GM10248 (cell line): ENCODE results near the gene LRRC4C.

Source experiments
- CTCF ChIA-PET: fragments of 300-600 bp; sonication (Branson Sonifier 250); formaldehyde crosslinking; extraction: SDS; loops from one replicate; lab custom pipeline; 2021; ENCODE audit warnings: antibody characterized with exemption; lab: Yijun Ruan, JAX
- POLR2A ChIA-PET: fragments of 350-650 bp; sonication (Branson Sonifier 250); formaldehyde crosslinking; extraction: SDS; loops from one replicate; lab custom pipeline; 2020; ENCODE audit warnings: antibody characterized with exemption; lab: Yijun Ruan, JAX
- DNase-seq: peaks from one replicate; pipeline ENCODE4 v3.0.0; 2012; ENCODE audit errors: extremely low spot score
- TF ChIP-seq, protein P1 (sequence below): IDR thresholded peaks from 2 replicates; pipeline ENCODE4 v1.5.1; 2012; ENCODE audit warnings: mild to moderate bottlenecking, low read depth; ENCODE audit errors: extremely low read depth, missing control alignments, control extremely low read depth

The LRRC4C gene

GRCh38 chr11:40417627-40418026, 1041.8 kb downstream of the LRRC4C start:
- no peak for DNase-seq
- POLR2A ChIA-PET = no interaction called here
- CTCF ChIA-PET = no interaction called here
- TF ChIP-seq, protein P1, sequence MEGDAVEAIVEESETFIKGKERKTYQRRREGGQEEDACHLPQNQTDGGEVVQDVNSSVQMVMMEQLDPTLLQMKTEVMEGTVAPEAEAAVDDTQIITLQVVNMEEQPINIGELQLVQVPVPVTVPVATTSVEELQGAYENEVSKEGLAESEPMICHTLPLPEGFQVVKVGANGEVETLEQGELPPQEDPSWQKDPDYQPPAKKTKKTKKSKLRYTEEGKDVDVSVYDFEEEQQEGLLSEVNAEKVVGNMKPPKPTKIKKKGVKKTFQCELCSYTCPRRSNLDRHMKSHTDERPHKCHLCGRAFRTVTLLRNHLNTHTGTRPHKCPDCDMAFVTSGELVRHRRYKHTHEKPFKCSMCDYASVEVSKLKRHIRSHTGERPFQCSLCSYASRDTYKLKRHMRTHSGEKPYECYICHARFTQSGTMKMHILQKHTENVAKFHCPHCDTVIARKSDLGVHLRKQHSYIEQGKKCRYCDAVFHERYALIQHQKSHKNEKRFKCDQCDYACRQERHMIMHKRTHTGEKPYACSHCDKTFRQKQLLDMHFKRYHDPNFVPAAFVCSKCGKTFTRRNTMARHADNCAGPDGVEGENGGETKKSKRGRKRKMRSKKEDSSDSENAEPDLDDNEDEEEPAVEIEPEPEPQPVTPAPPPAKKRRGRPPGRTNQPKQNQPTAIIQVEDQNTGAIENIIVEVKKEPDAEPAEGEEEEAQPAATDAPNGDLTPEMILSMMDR = no peak

DNA sequence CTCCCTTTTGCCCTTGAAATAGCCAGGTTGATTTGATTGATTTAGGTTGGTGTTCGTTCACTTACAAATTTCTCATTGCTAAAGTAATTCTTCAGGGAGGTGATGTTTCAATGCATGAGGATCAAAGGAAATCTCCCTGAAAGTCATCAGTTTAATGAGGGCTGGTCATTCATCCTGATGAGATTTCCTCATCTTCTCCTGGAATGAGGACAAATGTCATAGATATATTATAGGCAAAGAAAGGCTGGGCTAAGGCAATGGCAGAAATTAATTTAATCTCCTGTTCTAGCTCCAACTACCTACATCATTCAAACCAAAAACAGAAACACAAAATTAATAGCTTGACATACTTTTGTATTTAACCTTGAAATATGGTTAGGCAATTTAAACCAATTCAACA, 1052.1 kb downstream of the LRRC4C start:
- CTCF ChIA-PET = no interaction called here
- no peak for DNase-seq
- POLR2A ChIA-PET = no interaction called here
- TF ChIP-seq, protein P1 = no peak

GRCh38 chr11:40405614-40406013, 1053.8 kb downstream of the LRRC4C start:
- TF ChIP-seq, protein P1 = no peak
- no peak for DNase-seq
- CTCF ChIA-PET = interaction anchor here (1.7 kb wide), 2 partner anchors 13 to 15 kb away, joined by 3 to 4 read pairs; no protein-coding TSS in a partner anchor
- POLR2A ChIA-PET = no interaction called here

DNA sequence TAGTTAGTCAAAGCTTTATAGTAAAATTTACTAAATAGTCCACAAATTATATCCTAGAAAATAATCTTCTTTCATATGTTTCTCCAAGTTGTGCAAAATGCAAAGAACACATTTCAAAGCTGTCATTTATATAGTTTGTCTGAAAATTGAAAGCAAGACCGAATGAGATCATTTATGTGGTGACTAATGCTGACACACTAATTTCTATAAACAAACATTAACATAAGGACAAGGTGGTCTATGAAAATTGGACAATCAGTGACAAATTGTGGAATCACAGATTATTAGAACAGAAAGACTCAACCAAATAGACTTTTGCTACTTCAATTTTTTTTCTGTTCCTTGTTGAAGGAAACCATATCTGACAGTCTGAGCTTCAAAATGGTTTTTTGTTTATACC, 1056.1 kb downstream of the LRRC4C start:
- no peak for DNase-seq
- ChIA-PET POLR2A (no interaction called here), CTCF (no interaction called here)
- TF ChIP-seq, protein P1 = no peak

DNA sequence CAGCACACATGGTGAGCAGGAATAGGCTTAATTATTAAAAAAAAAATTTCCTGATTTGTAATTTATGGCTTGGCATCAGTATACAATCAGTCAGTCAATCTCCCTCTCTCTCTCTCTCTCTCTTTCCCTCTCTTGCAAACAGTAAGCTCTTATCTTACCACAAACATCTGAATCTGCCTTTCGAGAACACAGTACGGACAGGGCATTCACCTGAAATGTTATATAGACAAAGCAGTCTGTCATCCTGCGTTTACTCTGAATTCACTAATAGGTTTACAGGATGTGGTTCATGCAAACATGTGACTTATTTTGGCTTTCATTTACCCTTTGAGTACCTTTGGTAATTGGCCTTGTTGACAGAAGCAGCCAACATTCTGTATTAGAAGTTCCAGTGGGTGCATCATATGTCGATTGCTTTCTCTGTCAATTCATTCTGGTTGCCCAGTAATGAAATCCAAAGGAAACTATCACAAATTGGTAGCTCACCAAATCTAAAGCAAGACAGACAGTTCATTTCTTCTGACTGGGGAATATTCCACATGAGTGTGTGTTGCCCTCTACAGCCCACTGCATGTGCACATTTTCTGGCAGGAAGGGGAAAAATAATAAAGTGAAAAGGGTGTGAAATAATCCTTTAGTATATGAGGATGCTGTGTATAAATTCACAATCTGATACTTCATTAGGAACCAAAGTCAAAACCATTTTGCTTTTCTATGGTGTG, 1058.2 kb downstream of the LRRC4C start:
- POLR2A ChIA-PET = no interaction called here
- TF ChIP-seq, protein P1 = no peak
- CTCF ChIA-PET = no interaction called here
- no peak for DNase-seq

- DNase-seq = no peak
- CTCF ChIA-PET = no interaction called here
- POLR2A ChIA-PET = no interaction called here
- TF ChIP-seq, protein P1 = no peak
Observed at GRCh38 chr11:40397141-40397540, 1062.3 kb downstream of the LRRC4C start.

- TF ChIP-seq, protein P1 = no peak
- POLR2A ChIA-PET = no interaction called here
- DNase-seq = no peak
- CTCF ChIA-PET = interaction anchor here (1.3 kb wide), 1 partner anchor 12 kb away, joined by 3 read pairs; no protein-coding TSS in a partner anchor
Observed at GRCh38 chr11:40393511-40393910, 1065.9 kb downstream of the LRRC4C start.
